ENCODE measurements around the gene RMDN2.

RMDN2 gene

GRCh38 chr2:38060236-38061018, 135.3 kb downstream of the RMDN2 start:
- DNase-seq (ENCODE audit: low read depth): no peak
- TF ChIP-seq, protein P1, sequence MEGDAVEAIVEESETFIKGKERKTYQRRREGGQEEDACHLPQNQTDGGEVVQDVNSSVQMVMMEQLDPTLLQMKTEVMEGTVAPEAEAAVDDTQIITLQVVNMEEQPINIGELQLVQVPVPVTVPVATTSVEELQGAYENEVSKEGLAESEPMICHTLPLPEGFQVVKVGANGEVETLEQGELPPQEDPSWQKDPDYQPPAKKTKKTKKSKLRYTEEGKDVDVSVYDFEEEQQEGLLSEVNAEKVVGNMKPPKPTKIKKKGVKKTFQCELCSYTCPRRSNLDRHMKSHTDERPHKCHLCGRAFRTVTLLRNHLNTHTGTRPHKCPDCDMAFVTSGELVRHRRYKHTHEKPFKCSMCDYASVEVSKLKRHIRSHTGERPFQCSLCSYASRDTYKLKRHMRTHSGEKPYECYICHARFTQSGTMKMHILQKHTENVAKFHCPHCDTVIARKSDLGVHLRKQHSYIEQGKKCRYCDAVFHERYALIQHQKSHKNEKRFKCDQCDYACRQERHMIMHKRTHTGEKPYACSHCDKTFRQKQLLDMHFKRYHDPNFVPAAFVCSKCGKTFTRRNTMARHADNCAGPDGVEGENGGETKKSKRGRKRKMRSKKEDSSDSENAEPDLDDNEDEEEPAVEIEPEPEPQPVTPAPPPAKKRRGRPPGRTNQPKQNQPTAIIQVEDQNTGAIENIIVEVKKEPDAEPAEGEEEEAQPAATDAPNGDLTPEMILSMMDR (IDR thresholded peaks at IDR 0.05; ENCODE audit: insufficient read depth, low read depth, low read length, missing control alignments): no peak
- no peak overlapping the region for H3K4me3 ChIP-seq (ENCODE audit: low read depth, low read length)

DNA sequence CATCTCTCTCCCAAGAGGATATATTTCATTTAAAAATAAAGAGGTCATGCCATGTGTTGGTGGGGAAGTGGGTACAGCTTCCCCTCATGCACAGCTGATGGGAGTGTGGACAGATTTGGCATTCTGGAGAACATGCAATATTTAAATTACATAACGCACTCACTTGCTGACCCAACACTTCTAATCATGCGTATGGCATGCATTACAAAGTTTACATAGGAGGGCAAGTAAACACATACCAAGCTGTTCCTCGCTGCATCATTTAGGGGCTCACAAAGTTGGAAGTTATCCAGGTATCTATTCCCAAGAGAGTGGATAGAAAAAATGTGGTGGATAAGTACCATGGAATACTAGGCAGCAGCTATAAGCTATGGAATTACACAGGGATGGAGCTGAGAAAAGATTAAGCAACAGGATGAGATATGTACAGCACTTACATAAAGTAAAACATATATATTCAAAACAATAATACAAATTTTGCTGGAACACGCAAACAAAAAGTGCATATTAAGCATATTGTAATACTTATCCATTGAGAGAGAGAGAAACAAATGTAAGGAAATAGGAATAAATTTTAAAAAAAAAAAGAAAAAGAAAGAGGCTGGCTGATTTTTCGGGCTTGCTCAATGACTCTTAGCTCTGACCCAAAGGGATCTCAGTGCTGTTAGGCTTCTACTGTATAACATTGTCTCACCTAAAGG, 139.9 kb downstream of the RMDN2 start:
- no peak for DNase-seq (ENCODE audit: low read depth)
- TF ChIP-seq, protein P1 (IDR thresholded peaks at IDR 0.05; ENCODE audit: insufficient read depth, low read depth, low read length, missing control alignments): no peak
- no peak overlapping the region for H3K4me3 ChIP-seq (ENCODE audit: low read depth, low read length)

GRCh38 chr2:38065502-38066135, 140.5 kb downstream of the RMDN2 start:
- no peak overlapping the region for H3K4me3 ChIP-seq (ENCODE audit: low read depth, low read length)
- TF ChIP-seq, protein P1 (IDR thresholded peaks at IDR 0.05; ENCODE audit: insufficient read depth, low read depth, low read length, missing control alignments): no peak
- DNase-seq (ENCODE audit: low read depth): no peak

DNA sequence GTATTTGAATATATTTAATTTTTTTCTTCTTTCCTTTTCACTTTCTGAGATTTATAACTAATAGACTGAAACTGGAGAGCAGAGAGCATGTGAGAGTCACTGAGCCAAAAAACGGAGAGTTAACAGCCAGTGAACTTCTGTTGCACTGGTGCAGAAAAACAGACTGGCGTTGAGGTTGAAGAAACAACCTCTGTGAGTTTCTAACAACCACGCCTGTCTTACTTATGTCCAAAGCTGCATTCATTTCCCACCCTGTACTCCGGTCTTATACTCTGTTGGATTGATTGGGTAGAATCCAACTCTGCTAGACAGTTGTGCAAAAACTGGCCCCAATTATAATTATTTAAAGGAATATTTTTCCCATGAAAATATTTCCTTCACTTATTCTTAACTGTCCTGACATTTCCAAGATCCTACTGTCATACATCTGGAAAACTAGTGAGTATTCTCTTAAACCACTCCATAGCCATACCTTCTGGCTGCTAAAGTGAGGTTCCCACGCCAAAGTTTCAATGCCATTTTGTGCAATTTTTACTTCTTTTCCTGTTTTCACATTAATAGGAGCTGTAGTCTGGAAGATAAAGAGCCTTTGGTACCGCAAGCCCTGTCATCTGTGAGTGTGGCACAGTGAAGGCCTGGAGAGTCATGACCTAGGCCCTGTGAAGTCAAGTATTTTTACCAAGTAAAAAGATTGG, 141.5 kb downstream of the RMDN2 start:
- TF ChIP-seq, protein P1 (IDR thresholded peaks at IDR 0.05; ENCODE audit: insufficient read depth, low read depth, low read length, missing control alignments): no peak
- DNase-seq (ENCODE audit: low read depth): no peak
- no peak overlapping the region for H3K4me3 ChIP-seq (ENCODE audit: low read depth, low read length)

All from GM12865 (cell line).